Glutamatergic neuron (in vitro differentiated cells): ENCODE measurements around the gene SCFD1. TPM values are rescaled to one million over a fixed set of nuclear protein-coding genes. Genes with fewer than 3 reads are reported as not detected.

ENCODE experiments used
- DNase-seq: peaks from one replicate; pipeline ENCODE4 v3.0.0; 2022
- H3K27ac Mint-ChIP-seq: one replicate; pipeline ENCODE4 v1.8.0; 2020; ENCODE audit warnings: mild to moderate bottlenecking, mixed read lengths, inconsistent platforms; ENCODE audit not compliant: unreplicated experiment
- H3K27me3 Mint-ChIP-seq: one replicate; pipeline ENCODE4 v1.8.0; 2020; ENCODE audit warnings: mild to moderate bottlenecking, moderate library complexity, mixed read lengths, inconsistent platforms; ENCODE audit not compliant: unreplicated experiment
- H3K36me3 Mint-ChIP-seq: one replicate; pipeline ENCODE4 v1.8.0; 2020; ENCODE audit warnings: mild to moderate bottlenecking, mixed read lengths, inconsistent platforms; ENCODE audit not compliant: unreplicated experiment
- H3K4me1 Mint-ChIP-seq: one replicate; pipeline ENCODE4 v1.8.0; 2020; ENCODE audit warnings: mild to moderate bottlenecking, low read depth, mixed read lengths, inconsistent platforms; ENCODE audit not compliant: unreplicated experiment
- H3K4me3 Mint-ChIP-seq: one replicate; pipeline ENCODE4 v1.8.0; 2020; ENCODE audit warnings: mild to moderate bottlenecking, mixed read lengths, inconsistent platforms; ENCODE audit not compliant: unreplicated experiment
- H3K9me3 Mint-ChIP-seq: one replicate; pipeline ENCODE4 v1.8.0; 2020; ENCODE audit warnings: mild to moderate bottlenecking, moderate library complexity, mixed read lengths, inconsistent platforms; ENCODE audit not compliant: unreplicated experiment
- total RNA-seq: library from RNA; stranded (reverse); fragmentation: NEBNext Ultra II Directional; extraction: Animal tissue kit (Norgen Biotek cat#: 25700); gene quantifications from one replicate; pipeline ENCODE4 v1.2.1, GENCODE V29; 2021; ENCODE audit not compliant: unreplicated experiment
- TF ChIP-seq, protein P1 (sequence below): fragments of 200-600 bp; sonication (generic); IDR thresholded peaks from one replicate; pipeline ENCODE4 v1.5.0; 2021; ENCODE audit not compliant: partially characterized antibody, unreplicated experiment

The SCFD1 gene
- total RNA-seq, 1 donor from 2014 or later = 68.9 TPM

DNA sequence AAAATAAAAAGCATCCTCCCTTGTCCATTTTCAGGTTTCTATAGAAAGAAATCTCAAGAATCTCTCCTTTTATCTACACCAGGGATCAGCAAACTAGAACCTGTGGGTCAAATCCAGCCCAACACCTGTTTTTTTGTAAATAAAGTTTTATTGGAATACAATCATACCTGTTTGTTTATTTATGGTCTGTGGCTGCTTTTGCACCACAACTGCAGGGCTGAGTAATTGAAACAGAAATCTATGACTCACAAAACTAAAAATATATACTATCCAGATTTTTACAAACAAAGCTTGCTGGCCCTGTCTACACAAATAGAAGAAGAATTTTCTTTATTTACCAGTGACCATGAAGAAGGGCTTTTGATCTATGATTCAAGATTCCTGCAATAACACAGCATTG lies 157.1 kb downstream of the SCFD1 start:
- no peak for DNase-seq
- Mint-ChIP-seq H3K27me3 (no peaks in the 10 kb centered on the region), H3K36me3 (no peaks in the 10 kb centered on the region), H3K4me1 (no peaks in the 10 kb centered on the region), H3K27ac (no peak overlapping the region), H3K4me3 (no peak overlapping the region), H3K9me3 (no peaks in the 10 kb centered on the region)
- TF ChIP-seq, protein P1, sequence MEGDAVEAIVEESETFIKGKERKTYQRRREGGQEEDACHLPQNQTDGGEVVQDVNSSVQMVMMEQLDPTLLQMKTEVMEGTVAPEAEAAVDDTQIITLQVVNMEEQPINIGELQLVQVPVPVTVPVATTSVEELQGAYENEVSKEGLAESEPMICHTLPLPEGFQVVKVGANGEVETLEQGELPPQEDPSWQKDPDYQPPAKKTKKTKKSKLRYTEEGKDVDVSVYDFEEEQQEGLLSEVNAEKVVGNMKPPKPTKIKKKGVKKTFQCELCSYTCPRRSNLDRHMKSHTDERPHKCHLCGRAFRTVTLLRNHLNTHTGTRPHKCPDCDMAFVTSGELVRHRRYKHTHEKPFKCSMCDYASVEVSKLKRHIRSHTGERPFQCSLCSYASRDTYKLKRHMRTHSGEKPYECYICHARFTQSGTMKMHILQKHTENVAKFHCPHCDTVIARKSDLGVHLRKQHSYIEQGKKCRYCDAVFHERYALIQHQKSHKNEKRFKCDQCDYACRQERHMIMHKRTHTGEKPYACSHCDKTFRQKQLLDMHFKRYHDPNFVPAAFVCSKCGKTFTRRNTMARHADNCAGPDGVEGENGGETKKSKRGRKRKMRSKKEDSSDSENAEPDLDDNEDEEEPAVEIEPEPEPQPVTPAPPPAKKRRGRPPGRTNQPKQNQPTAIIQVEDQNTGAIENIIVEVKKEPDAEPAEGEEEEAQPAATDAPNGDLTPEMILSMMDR = no peak

Other genes with a start within 250 kb of the SCFD1 start
- gene G2E3, start 63.2 kb upstream of the SCFD1 start, total RNA-seq = 31.4 TPM